ENCODE measurements around the gene MYLK2. TPM values are rescaled to one million over a fixed set of nuclear protein-coding genes. Genes with fewer than 3 reads are reported as not detected.

Gene MYLK2
- polyA plus RNA-seq, 1 donor from 2014 or later = 0.22 TPM

DNA sequence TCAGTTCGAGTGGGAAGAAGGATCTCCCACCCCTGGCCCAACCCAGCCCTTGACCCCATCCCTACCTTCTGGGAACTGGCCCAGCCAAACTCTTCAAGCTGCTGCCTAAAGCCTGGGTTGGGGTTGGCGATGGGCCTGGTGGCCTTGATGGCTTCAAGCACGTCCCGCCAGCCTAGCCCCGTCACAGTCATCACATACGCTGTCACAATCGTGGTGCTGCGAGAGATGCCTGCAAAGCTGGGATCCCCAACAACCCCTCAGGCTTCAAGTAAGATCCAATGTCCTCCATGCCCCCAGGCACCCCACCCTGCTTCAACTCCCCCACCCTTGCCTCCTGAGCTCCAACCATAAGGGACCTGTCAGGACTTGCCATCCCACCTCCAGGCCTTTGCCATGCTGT, 43.4 kb downstream of the MYLK2 start (continued):
- no peak for TF ChIP-seq EP300 (conservative IDR thresholded peaks at IDR 0.05; ENCODE audit: poor library complexity, severe bottlenecking)

DNA sequence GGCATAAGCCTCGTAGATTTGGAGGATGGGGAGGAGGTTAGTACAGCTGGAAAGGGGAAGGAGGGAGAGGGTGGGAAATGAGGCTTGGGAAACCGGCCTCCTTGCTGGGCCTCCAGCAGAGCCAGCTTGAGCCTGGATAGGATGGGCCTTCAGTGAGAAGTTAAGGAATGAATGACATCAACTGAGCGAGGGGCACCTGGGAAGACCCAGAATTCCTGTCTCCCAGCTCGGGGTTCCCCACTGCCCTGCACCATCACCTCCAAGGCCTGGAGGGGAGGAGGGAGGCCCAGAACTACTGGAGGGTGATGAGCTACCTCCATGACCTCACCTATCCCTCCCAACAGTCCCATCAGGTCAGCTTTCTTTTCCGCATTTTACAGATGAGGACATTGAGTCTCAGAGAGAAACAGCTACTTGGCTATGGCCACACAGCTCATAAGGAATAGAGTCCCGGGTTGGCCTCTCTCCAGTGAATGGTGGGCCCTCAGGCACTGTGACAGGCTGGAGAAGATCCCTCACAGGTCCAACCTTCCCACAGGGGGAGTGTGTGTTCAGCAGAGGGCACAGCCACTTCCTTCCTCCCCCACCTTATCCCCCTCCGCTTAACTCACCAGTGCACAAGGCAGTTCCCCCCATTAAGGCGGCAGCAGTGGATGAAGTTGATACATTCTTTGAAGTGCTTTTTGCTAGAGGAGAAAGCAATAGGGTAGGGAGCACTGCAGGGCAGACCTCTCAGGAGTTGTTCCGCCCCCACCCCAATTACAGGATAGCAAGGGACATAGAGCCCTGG, 44.3 kb downstream of the MYLK2 start:
- Histone ChIP-seq H3K9me2 (ENCODE audit: insufficient read depth, low read length) (no peaks in the 10 kb centered on the region), H3F3A (ENCODE audit: insufficient read depth, low read length, poor library complexity, severe bottlenecking) (peaks cover 8% of the 10 kb centered on the region), H3K36me3 (ENCODE audit: insufficient read depth, low read length) (no peaks in the 10 kb centered on the region), H3K4me3 (ENCODE audit: low read length) (no peak overlapping the region), H3K9ac (ENCODE audit: low read length) (no peak overlapping the region), H3K9me3 (ENCODE audit: low read length) (no peaks in the 10 kb centered on the region), H3K4me2 (ENCODE audit: low read length) (no peak overlapping the region), H3K79me2 (replicated peaks; ENCODE audit: insufficient read depth, low read length) (no peaks in the 10 kb centered on the region), H3K27ac (ENCODE audit: low read length) (no peak overlapping the region), H3K27me3 (ENCODE audit: insufficient read depth, low read depth, low read length) (no peaks in the 10 kb centered on the region), H2AFZ (ENCODE audit: low read depth, low read length) (no peak overlapping the region), H4K20me1 (ENCODE audit: insufficient read depth) (no peaks in the 10 kb centered on the region)
- TF ChIP-seq REST (IDR thresholded peaks at IDR 0.05; ENCODE audit: borderline replicate concordance) (no peak), MXI1 (conservative IDR thresholded peaks at IDR 0.05; ENCODE audit: poor library complexity, severe bottlenecking) (no peak), EZH2 (IDR thresholded peaks at IDR 0.05; ENCODE audit: borderline replicate concordance, insufficient read depth, low read length, poor library complexity, severe bottlenecking) (no peak), CTCF (IDR thresholded peaks at IDR 0.05; ENCODE audit: poor library complexity, severe bottlenecking) (no peak), RAD21 (conservative IDR thresholded peaks at IDR 0.05) (no peak), TAF1 (IDR thresholded peaks at IDR 0.05; ENCODE audit: low read depth) (no peak), SMC3 (conservative IDR thresholded peaks at IDR 0.05; ENCODE audit: poor library complexity) (no peak), EP300 (conservative IDR thresholded peaks at IDR 0.05; ENCODE audit: poor library complexity, severe bottlenecking) (no peak), POLR2AphosphoS5 (IDR thresholded peaks at IDR 0.05) (no peak)

All from neural cell (in vitro differentiated cells).